Measurements from ENCODE around the gene FER.

FER gene

DNA sequence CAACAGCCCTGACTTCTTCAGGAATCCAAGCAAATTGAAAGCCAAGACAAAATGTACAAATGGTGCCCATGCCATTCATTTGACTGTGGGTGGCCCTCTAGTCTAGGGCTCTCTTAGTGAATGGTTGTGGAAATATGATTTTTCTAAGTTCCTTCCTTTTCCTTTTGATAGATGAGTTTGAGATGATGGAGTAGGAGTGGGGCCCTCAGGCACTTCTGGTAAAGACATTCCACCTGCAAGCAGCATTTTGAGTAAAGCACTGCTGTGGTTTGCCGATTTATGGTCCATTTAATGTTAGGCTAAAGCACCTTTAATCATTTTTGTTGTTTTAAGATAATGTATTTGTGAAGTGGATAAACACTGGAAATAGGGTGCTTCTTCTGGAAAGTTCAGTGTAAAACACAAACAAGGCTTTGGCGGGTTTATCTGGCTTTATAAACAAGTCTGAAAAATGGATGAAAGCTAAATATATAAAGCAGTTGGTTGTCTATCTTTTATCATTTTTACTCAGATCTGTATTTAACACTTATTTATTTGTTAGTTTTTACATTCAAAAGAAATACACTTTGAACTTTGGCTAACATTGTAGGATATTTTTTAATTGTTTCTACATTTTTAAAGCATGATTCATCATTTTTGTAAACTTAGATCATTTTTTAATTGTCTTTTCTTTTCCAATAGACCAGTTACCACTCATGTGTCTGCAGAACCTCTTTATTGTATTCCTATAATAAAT, 448.6 kb downstream of the FER start:
- DNase-seq = peak in 1 of 2 experiments; percentile 56

DNA sequence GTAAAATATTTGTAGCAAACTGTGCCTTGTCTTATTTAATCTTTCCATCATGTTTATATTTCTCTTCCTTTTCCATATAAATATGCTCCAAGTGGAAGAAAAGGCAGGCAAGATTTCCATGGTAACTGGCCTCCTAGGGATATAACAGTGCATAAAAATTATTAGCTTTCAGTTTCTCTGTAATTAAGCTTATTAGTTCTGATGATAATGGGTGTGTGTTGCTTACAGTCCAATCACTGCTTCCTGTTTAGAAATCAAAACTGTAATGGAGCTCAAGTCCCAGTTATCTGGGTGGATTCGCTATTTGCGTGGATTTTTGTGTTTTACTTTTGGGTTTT, 449.1 kb downstream of the FER start:
- no peak for DNase-seq

DNA sequence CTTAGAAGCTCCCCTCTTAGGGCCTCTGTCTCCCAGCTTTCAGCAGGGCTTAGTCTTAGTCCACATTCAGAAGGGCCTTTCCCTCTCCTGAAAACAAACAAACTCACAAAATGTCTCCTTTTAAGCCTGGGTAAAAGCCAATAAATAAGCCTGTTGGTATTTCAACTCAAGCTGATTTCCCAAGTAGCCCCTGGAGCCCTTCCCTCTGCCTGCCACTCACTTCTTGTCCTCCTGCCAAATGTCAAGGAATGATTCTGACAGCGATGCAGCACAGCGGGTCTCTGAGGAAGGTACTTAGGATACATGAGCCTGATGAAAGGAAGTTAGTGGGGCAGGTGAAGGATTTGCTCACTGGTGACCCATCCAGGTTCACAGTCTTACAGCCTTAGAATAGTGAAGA, 451.6 kb downstream of the FER start:
- DNase-seq = no peak

- DNase-seq = no peak
Measured at GRCh38 chr5:109199799-109200620, 452.3 kb downstream of the FER start.

DNA sequence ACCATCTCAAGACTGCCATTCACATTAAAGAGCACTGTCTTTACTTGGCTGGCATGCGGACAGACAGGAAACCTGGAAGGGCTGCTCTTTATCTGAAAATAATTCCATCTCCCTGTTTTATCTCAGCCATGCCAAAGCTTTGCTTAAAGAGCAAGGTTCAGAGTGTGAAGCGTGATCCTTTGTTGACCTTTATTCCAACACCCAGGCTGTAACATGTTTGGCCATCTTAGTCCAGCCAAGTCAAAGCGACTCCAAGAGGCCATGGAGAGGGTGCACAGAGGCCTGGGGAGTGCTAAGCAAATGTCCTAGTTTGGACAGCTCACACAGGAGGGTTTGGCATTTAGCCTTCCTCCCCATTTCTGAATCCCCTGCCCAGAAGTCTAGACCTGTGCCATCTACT, 467.3 kb downstream of the FER start:
- no peak for DNase-seq

- no peak for DNase-seq
Measured at GRCh38 chr5:109218818-109219217, 471.1 kb downstream of the FER start.

DNA sequence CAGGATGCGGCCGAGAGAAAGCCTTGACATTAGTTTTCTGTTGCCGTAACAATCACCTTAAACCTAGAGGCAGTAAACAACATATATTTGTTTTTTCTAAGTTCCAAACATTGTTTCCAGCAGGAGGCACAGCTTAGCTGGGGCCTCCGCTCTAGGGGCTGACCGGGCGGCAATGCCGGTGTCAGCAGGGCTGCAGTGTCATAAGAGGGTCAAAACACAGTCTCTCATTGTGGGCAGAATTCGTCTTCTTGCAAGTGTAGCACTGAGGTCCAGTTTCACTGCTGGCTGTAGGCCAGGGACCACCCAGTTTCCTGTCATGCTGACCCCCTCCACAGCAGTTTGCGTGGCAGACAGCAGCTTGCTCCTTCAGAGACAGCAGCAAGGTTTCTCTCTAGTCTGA, 475.8 kb downstream of the FER start:
- no peak for DNase-seq

GRCh38 chr5:109224276-109224882, 476.7 kb downstream of the FER start:
- DNase-seq = no peak

- DNase-seq = no peak
Measured at GRCh38 chr5:109225716-109226625, 478.3 kb downstream of the FER start.

- no peak for DNase-seq
Measured at GRCh38 chr5:109230369-109230768, 482.7 kb downstream of the FER start.

DNA sequence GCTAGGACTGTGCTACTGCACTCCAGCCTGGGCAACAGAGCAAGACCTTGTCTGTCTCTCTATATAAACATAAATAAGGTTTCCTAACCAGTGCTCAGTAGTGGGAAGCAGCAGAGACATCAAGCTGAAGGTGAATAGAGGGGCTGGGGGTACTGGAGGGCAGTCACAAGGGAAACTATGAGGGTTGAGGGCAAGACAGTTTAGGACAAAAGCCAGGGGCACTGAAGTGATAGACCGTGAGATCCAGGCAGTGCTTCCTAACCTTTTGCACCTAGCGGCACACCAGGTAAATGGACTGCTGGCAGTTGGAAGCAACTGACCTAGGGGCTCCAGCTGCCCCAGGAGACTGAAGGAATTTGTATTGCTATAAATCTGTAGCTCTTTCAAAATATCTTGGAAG, 483.6 kb downstream of the FER start:
- DNase-seq = no peak

DNA sequence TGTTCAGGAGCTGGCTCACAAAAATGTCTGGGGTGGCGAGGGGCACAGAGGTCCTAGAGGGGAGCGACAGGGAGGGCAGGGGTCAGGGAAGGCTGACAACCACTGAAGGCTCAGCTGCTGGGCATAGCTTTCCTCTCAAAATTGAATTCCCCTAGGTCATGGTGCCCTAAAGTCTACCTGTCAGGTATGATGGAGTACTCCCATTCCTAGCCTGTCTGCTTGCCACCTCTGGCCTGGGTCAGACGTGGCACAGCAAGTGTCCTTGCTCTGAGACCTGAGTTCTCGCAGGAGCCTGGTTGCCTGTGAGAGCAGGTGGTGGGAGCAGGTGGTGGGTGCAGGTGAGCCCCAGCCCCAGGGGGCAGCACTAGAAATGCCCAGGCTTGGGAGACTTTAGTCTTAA, 486.7 kb downstream of the FER start:
- no peak for DNase-seq

DNA sequence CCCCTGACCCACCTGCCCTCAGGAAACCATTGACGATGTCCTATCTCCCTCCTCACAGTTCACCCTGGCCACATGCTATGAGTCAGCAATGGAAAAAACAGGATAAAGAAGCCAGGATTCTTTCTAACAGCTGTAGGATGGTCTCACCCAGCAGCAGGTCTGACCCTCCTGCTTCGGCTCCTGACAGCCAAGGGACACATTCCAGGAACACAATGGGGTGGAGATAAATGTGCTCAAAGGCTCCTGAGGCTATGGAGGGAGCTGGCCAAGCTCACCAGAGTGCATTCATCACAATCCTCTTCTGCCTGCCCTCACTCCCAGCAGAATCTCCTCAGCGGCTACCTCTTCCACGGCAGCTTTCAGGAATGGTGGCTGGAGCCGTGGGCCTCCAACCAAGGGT, 491.8 kb downstream of the FER start:
- DNase-seq = no peak

GRCh38 chr5:109242518-109242917, 494.8 kb downstream of the FER start:
- no peak for DNase-seq

- DNase-seq = no peak
Measured at GRCh38 chr5:109246395-109246794, 498.7 kb downstream of the FER start.
